GM12878 (cell line): ENCODE measurements around the gene KLHL35. TPM values are rescaled to one million over a fixed set of nuclear protein-coding genes. Genes with fewer than 3 reads are reported as not detected.

ENCODE experiments used
- ATAC-seq: fragments of 200-7000 bp; cut with Tn5 transposase; 3 replicates; pipeline ENCODE4 v1.9.1; 2020; ENCODE audit warnings: mild to moderate bottlenecking, moderate library complexity
- BruUV-seq: library from RNA; stranded (reverse); fragments of 400-500 nt; replicated peaks from 2 replicates; lab custom pipeline; 2021; lab: Mats Ljungman, UMichigan
- CTCF ChIA-PET: fragments of 300-600 bp; sonication (Branson Sonifier 250); formaldehyde crosslinking; extraction: SDS; loops from one replicate; lab custom pipeline; 2021; ENCODE audit warnings: inconsistent platforms; lab: Yijun Ruan, JAX
- POLR2A ChIA-PET: fragments of 350-600 bp; formaldehyde crosslinking; extraction: SDS; loops from one replicate; lab custom pipeline; 2021; ENCODE audit warnings: inconsistent platforms; lab: Charles Lee
- RAD21 ChIA-PET: fragments of 300-600 bp; sonication (Branson Sonifier 250); formaldehyde crosslinking; loops from one replicate; lab custom pipeline; 2023; ENCODE audit warnings: antibody characterized with exemption; ENCODE audit not compliant: unreplicated experiment; lab: Charles Lee
- SMC1A ChIA-PET: fragments of 300-600 bp; sonication (Branson Sonifier 250); formaldehyde crosslinking; loops from one replicate; lab custom pipeline; 2023; ENCODE audit not compliant: unreplicated experiment, uncharacterized antibody; lab: Charles Lee
- DNase-seq: peaks from one replicate; pipeline ENCODE4 v3.0.0-alpha.2; 2011; ENCODE audit warnings: low read depth, low spot score
- FAIRE-seq: peaks from 3 replicates; lab custom pipeline; 2011; peaks lifted over from hg19 to GRCh38; lab: Jason Lieb, UNC
- H2AFZ ChIP-seq: 2 replicates; pipeline ENCODE4 v1.6.0; 2011; ENCODE audit warnings: low read depth, low read length, control low read depth; ENCODE audit not compliant: control insufficient read depth
- H3K27ac ChIP-seq: 2 replicates; pipeline ENCODE4 v1.5.1; 2011; ENCODE audit warnings: control low read depth; ENCODE audit not compliant: control insufficient read depth, insufficient read depth
- H3K27me3 ChIP-seq, 2 experiments: replicated peaks in 1 of 2; 2 replicates each; pipeline versions ENCODE4 v1.6.0 to v1.6.1; 2011; ENCODE audit warnings: low read length in 1 of 2; ENCODE audit not compliant: control insufficient read depth in 2 of 2, insufficient read depth in 2 of 2
- H3K36me3 ChIP-seq, 2 experiments: 2 replicates each; pipeline ENCODE4 v1.5.1; 2011; ENCODE audit warnings: low read length in 1 of 2; ENCODE audit not compliant: control insufficient read depth in 2 of 2, insufficient read depth in 2 of 2
- H3K4me1 ChIP-seq: 2 replicates; pipeline ENCODE4 v1.6.1; 2011; ENCODE audit warnings: mild to moderate bottlenecking, low read length, moderate library complexity, mixed read lengths; ENCODE audit not compliant: control insufficient read depth, insufficient read depth
- H3K4me2 ChIP-seq: 2 replicates; pipeline ENCODE4 v1.6.0; 2011; ENCODE audit warnings: control low read depth; ENCODE audit not compliant: control insufficient read depth, insufficient read depth
- H3K4me3 ChIP-seq: fragments of 200-600 bp; sonication (generic); 2 replicates; pipeline ENCODE4 v1.5.1; 2016
- H3K79me2 ChIP-seq: 2 replicates; pipeline ENCODE4 v1.6.0; 2011; ENCODE audit warnings: low read length; ENCODE audit not compliant: control insufficient read depth, insufficient read depth
- H3K9ac ChIP-seq: 2 replicates; pipeline ENCODE4 v1.8.0; 2011; ENCODE audit warnings: low read length, control low read depth, mixed read lengths; ENCODE audit not compliant: control insufficient read depth, insufficient read depth
- H3K9me3 ChIP-seq: replicated peaks from 3 replicates; pipeline ENCODE4 v1.5.1; 2011; ENCODE audit warnings: mild to moderate bottlenecking, low read length; ENCODE audit not compliant: control insufficient read depth, insufficient read depth
- H4K20me1 ChIP-seq: 2 replicates; pipeline ENCODE4 v1.6.0; 2011; ENCODE audit not compliant: control insufficient read depth, insufficient read depth
- HCFC1 ChIP-seq: fragments of 150-350 bp; IDR thresholded peaks from 2 replicates; pipeline ENCODE4 v1.6.1; 2014; ENCODE audit warnings: low read length
- JUNB ChIP-seq: IDR thresholded peaks from 2 replicates; pipeline ENCODE4 v1.6.1; 2016; ENCODE audit warnings: antibody characterized with exemption, mild to moderate bottlenecking
- NFXL1 ChIP-seq: fragments of 450-650 bp; IDR thresholded peaks from 2 replicates; pipeline ENCODE4 v1.6.1; 2017; ENCODE audit warnings: antibody characterized with exemption, mild to moderate bottlenecking, borderline replicate concordance
- PAX8 ChIP-seq: fragments of 450-650 bp; IDR thresholded peaks from 2 replicates; pipeline ENCODE4 v1.6.1; 2017; ENCODE audit warnings: mild to moderate bottlenecking, moderate library complexity
- RUNX3 ChIP-seq: IDR thresholded peaks from 2 replicates; pipeline ENCODE4 v1.6.1; 2012; ENCODE audit warnings: low read length, inconsistent platforms
- SREBF1 ChIP-seq: IDR thresholded peaks from 2 replicates; pipeline ENCODE4 v1.6.1; 2012; ENCODE audit warnings: mild to moderate bottlenecking, low read length
- TARDBP ChIP-seq: IDR thresholded peaks from 2 replicates; pipeline ENCODE4 v1.6.1; 2016; ENCODE audit warnings: borderline replicate concordance
- WGBS: methylation state at CpG from one replicate; pipeline ENCODE4 v1.1.6; 2016; ENCODE audit warnings: low lambda C conversion rate; ENCODE audit not compliant: insufficient replicate concordance, insufficient coverage; ENCODE audit errors: missing lambda C conversion rate; 5-methylcytosine and 5-hydroxymethylcytosine counted together
- in situ Hi-C: fragments of 300-500 bp; cut with MboI; formaldehyde crosslinking; loops from 9 replicates; pipeline ENCODE4 v1.14.3; 2018; ENCODE audit warnings: mixed read lengths
- intact Hi-C: fragments of 100-400 bp; cut with micrococcal nuclease; formaldehyde crosslinking; loops from one replicate; pipeline ENCODE4 v1.14.2; 2022; ENCODE audit not compliant: unreplicated experiment
- polyA plus RNA-seq, 11 experiments: library from polyadenylated mRNA; depleted of rRNA in 4 of 11; unstranded in 6 of 11; stranded (reverse) in 5 of 11; fragments of >200 nt; fragmentation: Nextera tagmentation in 4 of 11; fragmentation: Illumina TruSeq in 1 of 11; extraction: Ambion mirVana in 4 of 11; extraction: Trizol in 1 of 11; gene quantifications; 1 replicate in 1 of 11; 2 replicates in 10 of 11; pipeline versions ENCODE4 v1.2.1 to v1.2.3, GENCODE V29; 2011 to 2016; ENCODE audit warnings: inconsistent platforms in 2 of 11, missing spikeins in 2 of 11, low read depth in 1 of 11
- total RNA-seq, 4 experiments: library from RNA; depleted of rRNA in 3 of 4; stranded (reverse); fragments of >200 nt in 3 of 4; fragmentation: Illumina TruSeq in 1 of 4; extraction: Trizol in 1 of 4; gene quantifications; 2 replicates each; pipeline versions ENCODE4 v1.2.1 to v1.2.3, GENCODE V29; 2013 to 2021
- TF ChIP-seq, protein P1 (sequence below): fragments of 450-650 bp; conservative IDR thresholded peaks from 2 replicates; pipeline ENCODE4 v1.6.1; 2017; ENCODE audit warnings: mild to moderate bottlenecking, moderate library complexity

The KLHL35 gene
- total and polyA plus RNA-seq, 10 of the 15 experiments (the other 5 are each of a cell fraction or from before 2014, with no cell fraction given) = 0.04 to 0.34 (median 0.13) TPM; not detected in 1

- Histone ChIP-seq H4K20me1 (no peaks in the 10 kb centered on the region; the same call in 1 of the 2 replicates), H2AFZ (no peak overlapping the region), H3K4me2 (no peak overlapping the region), H3K4me1 (no peaks in the 10 kb centered on the region), H3K9me3 (no peaks in the 10 kb centered on the region; the same call in 2 of the 3 replicates), H3K9ac (no peak overlapping the region), H3K79me2 (no peaks in the 10 kb centered on the region), H3K27ac (no peak overlapping the region), H3K27me3 (no peaks in the 10 kb centered on the region), H3K4me3 (no peak overlapping the region), H3K36me3 (no peaks in the 10 kb centered on the region)
- ATAC-seq = no peak
- TF ChIP-seq RUNX3 (no peak), JUNB (no peak), SREBF1 (no peak), HCFC1 (no peak), TARDBP (no peak), NFXL1 (no peak), PAX8 (no peak)
- TF ChIP-seq, protein P1, sequence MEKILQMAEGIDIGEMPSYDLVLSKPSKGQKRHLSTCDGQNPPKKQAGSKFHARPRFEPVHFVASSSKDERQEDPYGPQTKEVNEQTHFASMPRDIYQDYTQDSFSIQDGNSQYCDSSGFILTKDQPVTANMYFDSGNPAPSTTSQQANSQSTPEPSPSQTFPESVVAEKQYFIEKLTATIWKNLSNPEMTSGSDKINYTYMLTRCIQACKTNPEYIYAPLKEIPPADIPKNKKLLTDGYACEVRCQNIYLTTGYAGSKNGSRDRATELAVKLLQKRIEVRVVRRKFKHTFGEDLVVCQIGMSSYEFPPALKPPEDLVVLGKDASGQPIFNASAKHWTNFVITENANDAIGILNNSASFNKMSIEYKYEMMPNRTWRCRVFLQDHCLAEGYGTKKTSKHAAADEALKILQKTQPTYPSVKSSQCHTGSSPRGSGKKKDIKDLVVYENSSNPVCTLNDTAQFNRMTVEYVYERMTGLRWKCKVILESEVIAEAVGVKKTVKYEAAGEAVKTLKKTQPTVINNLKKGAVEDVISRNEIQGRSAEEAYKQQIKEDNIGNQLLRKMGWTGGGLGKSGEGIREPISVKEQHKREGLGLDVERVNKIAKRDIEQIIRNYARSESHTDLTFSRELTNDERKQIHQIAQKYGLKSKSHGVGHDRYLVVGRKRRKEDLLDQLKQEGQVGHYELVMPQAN = no peak
- WGBS = 51% methylated on average over 10 of the region's 10 CpGs
- no peak for DNase-seq
- SMC1A ChIA-PET = no interaction called here
- FAIRE-seq = no peak
- intact Hi-C loops = loop anchor here (10.0 kb wide), 1 partner anchor 256 kb away; no protein-coding TSS in a partner anchor
- POLR2A ChIA-PET = no interaction called here
- BruUV-seq = no TSS peak
- RAD21 ChIA-PET = no interaction called here
- CTCF ChIA-PET = interaction anchor here (1.1 to 1.4 kb wide), 2 partner anchors 60 to 104 kb away, joined by 3 to 6 read pairs; no protein-coding TSS in a partner anchor
- in situ Hi-C loops = loop anchor here (5.0 kb wide), 1 partner anchor 83 kb away; no protein-coding TSS in a partner anchor
These were observed 16.3 kb upstream of the KLHL35 start for GRCh38 chr11:75449271-75449670.
